Liver (tissue), 9 donors: Measurements from ENCODE around the gene FA2H. TPM values are rescaled to one million over a fixed set of nuclear protein-coding genes. Genes with fewer than 3 reads are reported as not detected.

Source experiments
- DNase-seq: peaks from one replicate; pipeline ENCODE4 v3.0.0-alpha.2; 2017; ENCODE audit warnings: low spot score
- H3K27ac ChIP-seq, 2 donors: one replicate each; pipeline ENCODE4 v1.7.0; 2013; ENCODE audit warnings: inconsistent platforms in 2 of 2, low read length in 2 of 2, control low read depth in 1 of 2, low read depth in 1 of 2, mild to moderate bottlenecking in 1 of 2
- H3K27me3 ChIP-seq, 4 donors: one replicate each; pipeline versions ENCODE4 v1.6.1 to v1.7.0; 2013; ENCODE audit warnings: low read length in 3 of 4, inconsistent platforms in 1 of 4, mild to moderate bottlenecking in 1 of 4, moderate library complexity in 1 of 4; ENCODE audit not compliant: control insufficient read depth in 4 of 4, insufficient read depth in 4 of 4
- H3K36me3 ChIP-seq, 4 donors: one replicate each; pipeline versions ENCODE4 v1.6.1 to v1.7.0; 2013; ENCODE audit warnings: low read length in 3 of 4, mild to moderate bottlenecking in 3 of 4, low read depth in 1 of 4, moderate library complexity in 1 of 4; ENCODE audit not compliant: control insufficient read depth in 4 of 4, insufficient read depth in 3 of 4
- H3K4me1 ChIP-seq, 4 donors: one replicate each; pipeline versions ENCODE4 v1.6.1 to v1.7.0; 2013; ENCODE audit warnings: low read length in 3 of 4, mild to moderate bottlenecking in 3 of 4, moderate library complexity in 1 of 4; ENCODE audit not compliant: control insufficient read depth in 4 of 4, insufficient read depth in 4 of 4
- H3K4me3 ChIP-seq, 3 donors: one replicate each; pipeline versions ENCODE4 v1.6.1 to v1.7.0; 2013; ENCODE audit warnings: low read length in 3 of 3, control low read depth in 1 of 3, low read depth in 1 of 3, mild to moderate bottlenecking in 1 of 3
- H3K9ac ChIP-seq, 2 donors: one replicate each; pipeline ENCODE4 v1.7.0; 2013; ENCODE audit warnings: low read length in 2 of 2, mild to moderate bottlenecking in 2 of 2, moderate library complexity in 2 of 2, control low read depth in 1 of 2, low read depth in 1 of 2
- H3K9me3 ChIP-seq, 4 donors: one replicate each; pipeline versions ENCODE4 v1.6.1 to v1.7.0; 2013; ENCODE audit warnings: low read length in 3 of 4; ENCODE audit not compliant: control insufficient read depth in 4 of 4
- ATF3 ChIP-seq: IDR thresholded peaks from 2 replicates; pipeline ENCODE4 v1.6.1; 2016; ENCODE audit warnings: antibody characterized with exemption
- FOXA1 ChIP-seq: IDR thresholded peaks from 2 replicates; pipeline ENCODE4 v1.6.1; 2016; ENCODE audit warnings: antibody characterized with exemption
- FOXA2 ChIP-seq: IDR thresholded peaks from 2 replicates; pipeline ENCODE4 v1.6.1; 2016; ENCODE audit warnings: antibody characterized with exemption
- GABPA ChIP-seq, 2 donors: IDR thresholded peaks in 1 of 2; conservative IDR thresholded peaks in 1 of 2; 2 replicates each; pipeline ENCODE4 v1.6.1; 2016; ENCODE audit warnings: antibody characterized with exemption in 2 of 2, mild to moderate bottlenecking in 1 of 2, moderate library complexity in 1 of 2
- HNF4G ChIP-seq: IDR thresholded peaks from 2 replicates; pipeline ENCODE4 v1.6.1; 2016; ENCODE audit warnings: antibody characterized with exemption
- MAX ChIP-seq: IDR thresholded peaks from 2 replicates; pipeline ENCODE4 v1.6.1; 2016; ENCODE audit warnings: antibody characterized with exemption
- RAD21 ChIP-seq, 2 donors: IDR thresholded peaks; 2 replicates each; pipeline ENCODE4 v1.6.1; 2016; ENCODE audit warnings: antibody characterized with exemption in 2 of 2, mild to moderate bottlenecking in 2 of 2
- REST ChIP-seq: IDR thresholded peaks from 2 replicates; pipeline ENCODE4 v1.6.1; 2016; ENCODE audit warnings: antibody characterized with exemption, mild to moderate bottlenecking
- SP1 ChIP-seq: IDR thresholded peaks from 2 replicates; pipeline ENCODE4 v1.6.1; 2018; ENCODE audit warnings: antibody characterized with exemption, mild to moderate bottlenecking
- WGBS: extraction: QIAGEN DNeasy Blood & Tissue Kit; methylation state at CpG from one replicate; pipeline ENCODE4 v1.1.7; 2013; 5-methylcytosine and 5-hydroxymethylcytosine counted together
- polyA plus RNA-seq, 2 donors: library from polyadenylated mRNA; stranded (reverse) in 1 of 2; unstranded in 1 of 2; fragments of 200-250 nt in 1 of 2; fragments of >200 nt in 1 of 2; fragmentation: Nextera tagmentation in 1 of 2; extraction: Ambion mirVana in 1 of 2; gene quantifications; one replicate each; pipeline versions ENCODE4 v1.2.1 to v1.2.3, GENCODE V29; 2013 to 2015
- total RNA-seq, 2 donors: library from RNA; depleted of rRNA; stranded (reverse); fragments of >200 nt; gene quantifications; one replicate each; pipeline ENCODE4 v1.2.3, GENCODE V29; 2014
- donor health status: healthy.
- donor health status: healthy.
- donor health status: healthy.
- donor health status: healthy.
- donor health status: healthy.

FA2H gene
- total and polyA plus RNA-seq, 4 donors, result 0.02 to 0.17 (median 0.14) TPM; not detected in 1

GRCh38 chr16:74745926-74746325 is 28.7 kb downstream of the FA2H start:
- DNase-seq, result no peak
- Histone ChIP-seq H3K9me3 (no peaks in the 10 kb centered on the region), H3K27me3 (no peaks in the 10 kb centered on the region), H3K4me3 (no peak overlapping the region), H3K4me1 (no peaks in the 10 kb centered on the region), H3K9ac (no peak overlapping the region), H3K36me3 (no peaks in the 10 kb centered on the region), H3K27ac (no peak overlapping the region)
- 91% methylated on average over 7 of the region's 7 CpGs for WGBS
- TF ChIP-seq FOXA1 (no peak), RAD21 (IDR thresholded peaks at IDR 0.05) (no peak), MAX (no peak), REST (no peak), GABPA (IDR thresholded peaks at IDR 0.05 in 1 of 2, conservative IDR thresholded peaks at IDR 0.05 in 1 of 2) (no peak), FOXA2 (no peak), ATF3 (no peak), SP1 (no peak), HNF4G (no peak)

GRCh38 chr16:74745109-74745615 is 29.5 kb downstream of the FA2H start:
- no peak for DNase-seq
- H3K4me1 ChIP-seq, result no peaks in the 10 kb centered on the region
- no peaks in the 10 kb centered on the region for H3K27me3 ChIP-seq
- 87% methylated on average over 10 of the region's 10 CpGs for WGBS
- H3K27ac ChIP-seq, result no peak overlapping the region
- no peak overlapping the region for H3K9ac ChIP-seq
- H3K36me3 ChIP-seq, result no peaks in the 10 kb centered on the region
- no peak for TF ChIP-seq ATF3
- TF ChIP-seq RAD21 (IDR thresholded peaks at IDR 0.05), result no peak
- no peak for TF ChIP-seq MAX
- no peaks in the 10 kb centered on the region for H3K9me3 ChIP-seq
- no peak overlapping the region for H3K4me3 ChIP-seq

GRCh38 chr16:74744566-74744965 is 30.1 kb downstream of the FA2H start:
- TF ChIP-seq SP1, result no peak
- no peak for TF ChIP-seq RAD21 (IDR thresholded peaks at IDR 0.05)
- no peak for TF ChIP-seq ATF3
- Histone ChIP-seq H3K27ac (no peak overlapping the region), H3K9ac (no peak overlapping the region), H3K27me3 (no peaks in the 10 kb centered on the region), H3K9me3 (no peaks in the 10 kb centered on the region), H3K36me3 (no peaks in the 10 kb centered on the region), H3K4me3 (no peak overlapping the region), H3K4me1 (no peaks in the 10 kb centered on the region)
- WGBS, result 93% methylated on average over 4 of the region's 4 CpGs
- no peak for DNase-seq
